ENCODE measurements around the gene CHST13. TPM values are rescaled to one million over a fixed set of nuclear protein-coding genes. Genes with fewer than 3 reads are reported as not detected.

The CHST13 gene
- total RNA-seq, result not detected in 2 replicates

GRCh38 chr3:126523745-126524428, at the start of gene CHST13:
TSS of gene CHST13 (plus strand) at chr3:126524155. CDS start at chr3:126524333, 178 bp downstream.
- intact Hi-C loops (cut with micrococcal nuclease), result loop anchor here (2.0 to 5.0 kb wide), 2 partner anchors 83 to 128 kb away; no protein-coding TSS in a partner anchor

- intact Hi-C loops (cut with micrococcal nuclease), result loop anchor here (2.0 to 10.0 kb wide), 7 partner anchors 230 to 1742 kb away; partner anchors contain the start of genes ABTB1, EEFSEC, HEG1 and SEC61A1
Observed at GRCh38 chr3:126474498-126475412, 49.2 kb upstream of the CHST13 start.

GRCh38 chr3:126475413-126476114, 48.4 kb upstream of the CHST13 start, which contains the start of gene ZXDC:
TSS of gene ZXDC (minus strand) at chr3:126475891. CDS start at chr3:126475865, 26 bp downstream.
- intact Hi-C loops (cut with micrococcal nuclease), result loop anchor here (1.0 to 10.0 kb wide), 15 partner anchors 117 to 1743 kb away; partner anchors contain the start of genes ABTB1, CHCHD6, EEFSEC and HEG1

- intact Hi-C loops (cut with micrococcal nuclease), result loop anchor here (1.0 to 10.0 kb wide), 14 partner anchors 118 to 1744 kb away; partner anchors contain the start of genes CHCHD6, EEFSEC, HEG1 and OSBPL11
Observed at GRCh38 chr3:126476166-126477060, 47.5 kb upstream of the CHST13 start.

GRCh38 chr3:126477061-126477380, 46.9 kb upstream of the CHST13 start:
- intact Hi-C loops (cut with micrococcal nuclease), result loop anchor here (2.0 to 10.0 kb wide), 7 partner anchors 232 to 1745 kb away; partner anchors contain the start of genes EEFSEC, HEG1, OSBPL11 and SEC61A1

- intact Hi-C loops (cut with micrococcal nuclease), result loop anchor here (5.0 to 10.0 kb wide), 6 partner anchors 234 to 1746 kb away; partner anchors contain the start of genes EEFSEC, HEG1, SEC61A1 and UMPS
Observed at GRCh38 chr3:126478581-126479310, 45.2 kb upstream of the CHST13 start.

- intact Hi-C loops (cut with micrococcal nuclease), result loop anchor here (5.0 to 10.0 kb wide), 6 partner anchors 235 to 1747 kb away; partner anchors contain the start of genes EEFSEC, HEG1, SEC61A1 and UMPS
Observed at GRCh38 chr3:126479642-126480041, 44.3 kb upstream of the CHST13 start.

- intact Hi-C loops (cut with micrococcal nuclease), result no loop called here
Observed at GRCh38 chr3:126480206-126480605, 43.7 kb upstream of the CHST13 start.

- intact Hi-C loops (cut with micrococcal nuclease), result no loop called here
Observed at GRCh38 chr3:126480861-126481260, 43.1 kb upstream of the CHST13 start.

- intact Hi-C loops (cut with micrococcal nuclease), result no loop called here
Observed at GRCh38 chr3:126481808-126482502, 42.0 kb upstream of the CHST13 start.

GRCh38 chr3:126482503-126483255, 41.3 kb upstream of the CHST13 start:
- intact Hi-C loops (cut with micrococcal nuclease), result no loop called here

GRCh38 chr3:126483321-126483761, 40.6 kb upstream of the CHST13 start:
- intact Hi-C loops (cut with micrococcal nuclease), result no loop called here

GRCh38 chr3:126484148-126484547, 39.8 kb upstream of the CHST13 start:
- intact Hi-C loops (cut with micrococcal nuclease), result no loop called here

GRCh38 chr3:126484662-126485061, 39.3 kb upstream of the CHST13 start:
- intact Hi-C loops (cut with micrococcal nuclease), result no loop called here

GRCh38 chr3:126485176-126485897, 38.6 kb upstream of the CHST13 start:
- intact Hi-C loops (cut with micrococcal nuclease), result no loop called here

GRCh38 chr3:126485956-126486355, 38.0 kb upstream of the CHST13 start:
- intact Hi-C loops (cut with micrococcal nuclease), result no loop called here

GRCh38 chr3:126486360-126486847, 37.6 kb upstream of the CHST13 start:
- intact Hi-C loops (cut with micrococcal nuclease), result no loop called here

Measured in T-helper 1 cell treated with Interleukin-12 subunit alpha and Interleukin-12 subunit beta and Interleukin-4 antibody, amounts not matched to agents 30 ng/mL and 1 ng/mL, for 36 hours (primary cell).